Activated gamma-delta T cell treated with anti-CD3 and anti-CD28 coated beads, Interleukin-2, amount 50 U/mL, for 16 hours (primary cell): Measurements from ENCODE around the gene EHBP1.
"Not testable (repeated sequence)": the region's sequence is repeated elsewhere in the genome, so short reads cannot be mapped to it uniquely, and the experiment has no call there.

Experiments used
- DNase-seq: peaks from one replicate; pipeline ENCODE4 v3.0.0-alpha.2; 2020; ENCODE audit warnings: low read depth

Gene EHBP1

DNA sequence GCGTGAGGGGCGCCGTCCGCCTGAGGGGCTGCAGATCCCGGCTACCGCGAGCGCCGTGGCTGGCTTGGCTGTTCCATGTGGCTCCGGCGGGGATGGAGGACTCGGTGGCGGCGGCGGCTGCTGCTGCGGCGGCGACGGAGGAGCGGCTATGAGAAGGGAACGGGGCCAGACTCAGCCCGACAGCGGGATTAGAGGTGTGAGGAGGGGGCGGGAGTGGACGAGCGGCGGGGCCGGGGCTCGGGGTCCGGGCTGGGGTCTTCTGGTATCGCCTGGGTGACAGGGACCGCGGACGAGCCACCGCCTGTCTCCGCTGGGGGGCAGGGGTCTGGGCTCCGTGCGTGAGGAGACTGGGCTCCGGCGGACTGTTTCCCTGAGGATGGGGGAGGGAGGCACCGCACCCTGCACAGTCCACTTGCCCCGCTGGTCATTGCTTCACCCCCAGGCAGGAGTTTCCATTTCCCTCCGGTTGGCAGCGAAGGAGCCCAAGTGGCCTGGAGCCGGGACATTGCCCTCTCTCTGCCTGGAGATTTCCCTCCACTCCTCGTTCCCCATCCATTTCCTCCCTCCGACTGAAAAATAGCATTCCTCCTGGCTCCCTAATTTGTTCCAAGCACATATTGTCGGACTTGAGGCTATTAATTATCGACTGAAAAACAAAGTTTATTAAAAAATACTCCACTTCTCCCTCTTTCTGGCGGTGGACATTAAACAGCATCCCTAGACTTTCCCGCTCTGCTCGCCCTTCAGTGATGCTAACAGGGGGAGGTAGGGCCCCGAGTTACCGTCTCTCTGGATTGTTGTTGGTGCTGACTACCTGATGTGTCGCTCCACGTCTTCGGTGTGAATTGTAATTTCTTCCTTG lies 577 bp downstream of the EHBP1 start:
- peak; percentile 8 for DNase-seq

DNA sequence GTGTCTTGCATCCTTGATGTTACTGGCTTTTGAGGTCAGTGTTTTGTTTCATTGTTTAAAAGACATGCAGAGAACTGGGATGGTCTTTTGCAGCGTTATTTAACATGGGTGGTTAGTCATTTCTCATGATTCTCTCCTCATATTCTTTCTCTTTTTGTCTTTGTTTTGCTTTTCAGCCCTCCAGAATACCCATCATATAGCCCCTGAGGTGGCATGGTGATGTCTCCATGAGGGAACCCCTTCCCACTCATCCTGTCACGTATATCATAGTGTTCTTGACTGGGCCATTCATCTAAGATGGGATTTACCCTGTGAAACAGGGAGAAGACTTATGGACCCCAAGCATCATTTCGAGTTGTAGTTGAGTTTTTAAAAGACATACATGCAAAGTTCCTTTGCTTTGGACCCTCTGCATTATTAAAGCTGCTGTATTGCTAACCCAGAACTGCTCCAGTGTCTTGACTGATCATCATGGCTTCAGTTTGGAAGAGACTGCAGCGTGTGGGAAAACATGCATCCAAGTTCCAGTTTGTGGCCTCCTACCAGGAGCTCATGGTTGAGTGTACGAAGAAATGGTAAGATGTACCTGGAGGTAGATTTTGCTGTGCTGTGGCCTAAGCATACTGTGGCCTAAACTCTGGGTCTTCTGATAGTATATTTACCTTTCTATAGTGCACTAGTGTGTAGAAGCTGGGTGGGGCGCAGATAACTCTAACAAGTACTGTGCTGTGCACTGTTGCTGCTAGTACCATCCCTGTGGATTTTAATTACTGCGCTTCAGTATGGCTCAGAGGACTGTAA lies 1.4 kb downstream of the EHBP1 start:
- DNase-seq = no peak

DNA sequence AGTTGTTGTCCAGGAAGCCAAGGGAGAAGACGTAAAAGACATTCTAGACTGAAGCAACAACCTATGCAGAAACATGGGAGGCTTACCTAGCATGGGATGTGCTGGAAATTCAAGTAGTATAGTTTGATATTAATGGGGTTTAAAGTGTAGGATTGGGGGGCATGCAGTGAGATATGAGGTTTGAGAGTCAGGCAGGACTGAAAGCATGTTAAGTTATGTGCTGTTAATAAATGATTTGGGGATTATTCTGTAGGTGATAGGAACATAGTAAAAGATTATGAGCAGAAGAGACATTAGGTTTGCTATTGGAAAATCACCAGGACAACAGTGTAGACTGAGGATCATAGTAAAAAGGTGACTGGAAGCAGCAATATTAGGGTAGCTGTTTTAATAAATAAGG lies 3.2 kb downstream of the EHBP1 start:
- DNase-seq = no peak

DNA sequence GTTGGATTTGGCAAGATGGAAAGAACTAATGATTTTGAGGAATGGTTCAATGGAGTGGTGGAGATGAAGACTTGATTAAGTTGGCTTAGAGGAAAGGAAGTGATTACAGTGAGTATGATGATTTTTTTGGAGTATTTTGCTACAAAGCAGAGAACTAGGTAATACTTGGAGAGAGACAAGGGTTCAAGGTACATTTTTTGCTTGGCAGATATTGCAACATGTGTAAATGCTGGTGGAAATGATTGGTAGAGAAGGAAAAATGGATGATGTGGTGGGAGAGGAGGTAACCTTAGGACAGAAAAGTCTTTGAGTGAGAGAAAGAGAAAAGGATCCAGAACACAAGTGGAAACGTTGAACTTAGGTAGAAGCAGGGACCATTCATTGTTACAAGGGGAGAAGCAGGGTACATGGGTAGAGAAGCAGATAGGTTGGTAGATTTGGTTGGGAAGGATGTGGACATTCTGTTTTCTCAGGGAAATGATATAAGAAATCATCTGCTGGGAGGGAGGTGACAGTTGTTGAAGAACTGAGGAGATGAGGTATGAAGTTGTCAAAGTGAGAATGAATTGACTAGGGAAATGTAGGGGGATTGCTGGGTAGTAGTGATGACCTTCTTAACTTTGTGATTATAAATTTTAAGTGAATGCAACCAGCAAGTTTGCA lies 6.5 kb downstream of the EHBP1 start:
- no peak for DNase-seq

DNA sequence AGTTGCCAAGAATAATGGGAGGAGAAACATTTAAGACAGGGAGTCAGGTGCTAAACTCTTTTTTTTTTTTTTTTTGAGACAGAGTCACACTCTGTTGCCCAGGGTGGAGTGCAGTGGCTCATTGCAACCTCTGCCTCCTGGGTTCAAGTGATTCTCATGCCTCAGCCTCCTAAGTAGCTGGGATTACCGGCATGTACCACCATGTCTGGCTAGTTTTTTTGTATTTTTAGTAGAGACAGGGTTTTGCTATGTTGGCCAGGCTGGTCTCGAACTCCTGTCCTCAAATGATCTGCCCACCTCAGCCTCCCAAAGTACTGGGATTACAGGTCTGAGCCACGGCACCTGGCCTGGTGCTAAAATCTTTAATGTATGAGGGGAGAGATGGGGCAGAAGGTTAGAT lies 7.7 kb downstream of the EHBP1 start:
- not testable (repeated sequence) for DNase-seq

DNA sequence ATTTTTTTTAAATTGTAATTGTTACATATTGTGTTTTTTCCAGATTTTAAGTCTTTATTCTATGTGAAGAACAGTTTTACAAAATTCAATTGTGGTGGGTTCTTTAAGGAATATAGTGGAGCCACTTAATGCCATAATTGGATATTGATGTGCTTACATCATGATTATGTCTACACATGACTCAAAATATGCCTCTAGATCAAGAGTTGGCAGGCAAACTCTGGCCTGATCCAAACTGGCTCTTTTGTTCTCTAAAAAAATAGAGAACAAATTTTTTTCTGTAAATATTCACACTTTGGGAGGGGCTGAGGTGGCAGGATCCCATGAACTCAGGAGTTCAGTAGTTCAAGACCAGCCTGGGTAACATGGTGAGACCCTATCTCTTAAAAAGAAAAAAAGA lies 8.3 kb downstream of the EHBP1 start:
- DNase-seq = no peak

DNA sequence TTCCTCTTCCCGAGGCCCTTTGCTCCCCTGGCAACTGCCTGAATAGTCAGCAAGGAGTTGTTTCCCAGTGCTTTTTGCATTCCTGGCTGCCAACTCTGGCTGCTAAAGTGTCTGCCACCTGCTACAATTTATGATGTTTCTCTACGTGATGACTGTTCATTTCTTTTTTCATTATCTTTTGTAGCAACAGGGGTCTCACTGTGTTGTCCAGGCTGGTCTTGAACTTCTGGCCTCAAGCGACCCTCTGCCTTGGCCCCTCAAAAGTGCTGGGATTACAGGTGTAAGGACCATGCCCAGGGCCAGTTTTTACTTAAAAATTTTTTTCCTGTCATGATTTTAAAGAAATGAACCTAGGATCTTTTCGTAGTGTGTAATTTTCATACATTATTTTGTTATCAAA lies 11.3 kb downstream of the EHBP1 start:
- no peak for DNase-seq

DNA sequence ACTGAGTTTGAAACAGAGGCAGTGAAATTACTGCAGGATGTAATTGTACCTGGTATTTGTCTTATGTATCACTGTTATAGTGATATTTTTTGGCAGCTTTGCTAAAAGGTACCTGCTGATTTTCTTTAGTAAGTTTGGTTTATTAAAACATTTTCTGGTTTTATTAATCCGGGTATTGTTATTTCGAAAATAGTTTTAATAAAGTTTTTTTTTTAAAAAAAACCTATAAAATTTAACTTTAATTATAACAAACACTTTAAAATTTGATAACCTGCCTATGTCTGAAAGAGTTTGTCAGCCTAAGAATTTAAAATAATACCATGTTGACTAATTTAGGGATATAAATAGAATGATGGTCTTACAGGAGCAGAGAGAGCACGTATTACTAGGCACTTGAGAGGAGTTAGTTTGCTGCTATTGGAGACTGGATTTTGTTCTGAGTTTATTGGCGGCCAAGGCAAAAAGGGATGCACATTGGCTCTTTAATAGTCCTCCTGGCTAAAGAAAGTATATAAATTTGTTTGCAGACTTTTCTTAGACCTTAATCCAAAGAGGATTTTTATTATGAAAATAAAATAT lies 12.1 kb downstream of the EHBP1 start:
- DNase-seq = no peak

DNA sequence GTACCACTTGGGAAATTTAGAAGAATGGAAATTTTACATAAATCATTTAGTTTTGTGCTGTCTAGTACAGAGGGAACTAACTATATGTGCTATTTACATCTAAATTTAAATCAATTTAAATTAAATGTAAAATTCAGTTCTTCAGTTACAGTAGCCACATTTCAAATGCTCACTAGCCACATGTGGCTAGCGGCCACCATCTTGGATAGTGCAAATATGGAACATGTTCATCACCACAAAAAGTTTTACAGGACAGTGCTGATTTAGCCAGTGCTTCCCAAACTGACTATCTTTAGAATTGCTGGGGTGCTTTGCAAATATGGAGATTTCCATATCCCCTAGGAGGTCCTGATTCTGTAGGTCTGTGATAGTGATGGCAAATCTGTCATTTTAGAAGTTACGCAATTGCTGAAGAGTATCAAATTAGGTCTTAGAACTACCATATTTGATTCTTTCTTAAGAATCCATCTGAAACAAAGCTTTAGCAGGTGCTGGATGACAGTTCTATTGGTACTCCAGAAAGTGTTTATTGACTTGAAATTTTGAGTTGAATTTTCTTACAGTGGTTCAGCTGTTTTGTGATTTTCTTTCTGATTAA lies 12.8 kb downstream of the EHBP1 start:
- DNase-seq = no peak

DNA sequence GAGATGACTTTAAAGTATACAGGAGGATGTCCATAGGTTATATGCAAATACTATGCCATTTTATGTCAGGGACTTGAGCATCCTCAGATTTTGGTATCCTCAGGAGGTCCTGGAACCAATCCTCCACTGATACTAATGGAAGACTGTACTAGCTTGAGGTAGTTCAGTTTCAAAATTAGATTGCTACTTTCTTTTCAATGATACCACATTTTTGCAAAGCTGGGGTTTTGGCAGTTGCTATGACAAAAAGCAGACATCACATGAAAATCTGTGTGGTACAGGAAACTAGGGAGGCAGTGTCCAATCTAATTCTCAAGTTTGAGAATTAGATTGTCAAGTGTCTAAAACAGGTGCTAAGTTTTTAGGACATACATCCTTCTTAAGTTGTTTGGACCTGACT lies 14.2 kb downstream of the EHBP1 start:
- DNase-seq = no peak

DNA sequence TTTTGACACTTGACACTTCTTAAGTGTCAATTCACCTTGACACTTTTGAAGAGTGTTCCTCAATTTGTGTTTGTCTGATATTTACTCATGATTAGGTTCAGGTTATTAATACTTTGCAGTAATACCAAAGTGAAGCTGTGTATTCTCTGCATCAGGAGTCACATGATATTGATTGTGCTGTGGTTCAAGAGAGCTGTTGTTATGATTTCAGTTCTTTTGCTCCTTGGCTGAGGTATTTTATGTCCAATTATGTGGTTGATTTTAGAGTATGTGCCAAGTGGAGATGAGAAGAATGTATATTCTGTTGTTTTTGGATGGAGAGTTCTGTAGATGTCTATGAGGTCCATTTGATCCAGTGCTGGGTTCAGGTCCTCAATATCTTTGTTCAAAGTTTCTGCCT lies 17.2 kb downstream of the EHBP1 start:
- no peak for DNase-seq

DNA sequence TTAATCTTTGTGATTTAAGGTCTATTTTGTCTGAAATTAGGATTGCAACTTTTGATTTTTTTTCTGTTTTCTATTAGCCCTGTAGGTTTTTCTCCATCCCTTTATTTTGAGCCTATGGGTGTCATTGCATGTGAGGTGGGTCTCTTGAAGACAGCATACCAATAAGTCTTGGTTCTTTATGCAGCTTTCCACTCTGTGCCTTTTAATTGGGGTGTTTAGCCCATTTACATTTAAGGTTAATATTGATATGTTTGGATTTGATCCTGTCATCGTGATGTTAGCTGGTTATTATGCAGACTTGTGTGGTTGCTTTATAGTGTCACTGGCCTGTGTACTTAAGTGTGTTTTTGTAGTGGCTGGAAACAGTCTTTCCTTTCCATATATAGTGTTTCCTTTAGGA lies 17.7 kb downstream of the EHBP1 start:
- no peak for DNase-seq

DNA sequence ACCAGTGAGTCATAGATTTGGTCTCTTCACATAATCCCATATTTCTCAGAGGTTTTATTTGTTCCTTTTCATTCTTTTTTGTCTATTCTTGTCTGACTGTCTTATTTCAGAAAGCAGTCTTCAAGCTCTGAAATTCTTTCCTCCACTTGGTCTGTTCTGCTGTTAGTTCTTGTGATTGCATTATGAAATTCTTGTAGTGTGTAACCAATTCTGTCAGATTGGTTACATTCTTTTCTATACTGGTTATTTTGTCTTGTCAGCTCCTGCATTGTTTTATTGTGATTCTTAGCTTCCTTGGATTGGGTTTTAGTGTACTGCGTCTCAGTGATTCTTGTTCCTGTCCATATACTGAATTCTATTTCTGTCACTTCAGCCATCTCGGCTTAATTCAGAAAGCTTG lies 18.6 kb downstream of the EHBP1 start:
- DNase-seq = no peak

DNA sequence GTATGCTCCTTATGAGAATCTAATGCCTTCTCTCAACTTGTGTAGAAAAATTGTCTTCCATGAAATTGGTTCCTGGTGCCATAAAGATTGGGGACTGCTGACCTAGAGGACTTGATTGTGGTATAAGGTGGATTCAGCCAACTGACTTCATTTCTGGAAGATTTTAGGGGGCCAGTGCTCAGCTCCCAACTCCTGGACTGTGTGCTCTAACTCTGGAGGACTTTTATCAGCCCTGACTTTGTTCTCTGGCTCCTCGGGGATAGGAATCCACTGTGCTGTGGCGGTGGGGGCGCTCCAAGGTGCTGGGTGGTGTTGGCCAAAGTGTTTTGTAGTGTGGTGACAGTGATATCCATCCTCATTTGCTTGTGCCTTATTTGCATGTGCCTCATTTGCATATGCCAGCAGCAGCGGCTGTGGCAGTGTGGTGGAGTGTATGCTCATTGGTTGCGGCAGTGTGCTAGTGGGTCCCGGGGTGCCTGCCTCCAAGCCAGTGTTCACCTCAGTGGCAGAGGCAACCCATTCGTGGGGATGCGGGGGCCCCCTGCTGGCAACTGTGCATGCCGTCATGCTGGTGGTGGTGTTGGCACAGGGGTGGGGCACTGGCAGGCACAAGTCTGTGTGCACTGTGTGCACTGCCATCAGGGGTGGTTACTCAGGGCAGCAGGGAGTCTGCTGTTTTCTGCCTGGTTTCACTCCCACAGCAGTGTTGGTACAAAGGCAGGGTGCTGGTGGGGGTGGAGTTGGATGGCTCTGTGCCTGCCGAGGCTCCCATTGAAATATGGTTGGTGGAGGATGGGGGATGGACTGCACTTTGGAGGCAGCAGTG lies 19.6 kb downstream of the EHBP1 start:
- no peak for DNase-seq

DNA sequence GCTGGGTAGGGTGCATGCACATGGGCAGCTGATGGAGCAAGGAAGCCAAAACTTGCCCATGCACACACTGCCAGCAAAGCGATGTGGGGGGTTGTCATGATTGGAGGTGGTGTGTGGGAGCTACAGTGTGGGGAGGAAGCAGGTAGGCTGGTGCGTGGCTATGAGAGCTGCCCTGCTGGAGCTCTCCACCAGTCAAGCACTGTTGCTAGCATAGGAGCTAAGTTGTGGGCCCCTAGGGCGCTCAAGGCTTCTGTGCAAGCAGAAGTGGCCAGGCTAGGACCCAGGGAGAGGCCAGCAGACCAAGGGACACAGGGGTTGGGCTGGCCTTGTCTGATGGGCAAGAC lies 20.2 kb downstream of the EHBP1 start:
- no peak for DNase-seq

DNA sequence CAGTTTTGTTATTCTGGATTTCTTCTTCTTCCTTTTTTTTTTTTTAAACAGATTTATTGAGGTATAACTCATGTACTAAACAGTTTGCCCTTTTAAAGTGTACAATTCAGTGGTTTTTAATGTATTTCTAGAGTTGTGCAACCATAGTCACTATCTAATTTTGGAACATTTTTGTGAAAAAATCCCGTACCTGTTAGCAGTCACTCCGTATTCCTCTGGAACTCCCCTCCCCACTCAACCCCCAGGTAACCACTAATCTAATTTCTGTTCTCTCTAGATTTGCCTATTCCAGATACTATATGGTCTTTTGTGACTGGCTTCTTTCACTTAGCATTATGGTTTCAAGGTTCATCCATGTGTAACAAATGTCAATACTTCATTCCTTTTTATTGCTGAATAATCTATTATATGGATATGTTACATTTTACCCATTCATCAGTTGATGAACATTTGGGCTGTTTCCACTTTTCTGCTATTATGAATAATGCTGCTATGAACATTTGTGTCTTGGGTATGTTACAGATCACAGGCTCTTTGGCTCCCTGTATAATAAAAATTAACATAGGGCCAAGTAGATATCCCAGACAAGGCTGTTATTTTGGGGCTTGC lies 21.9 kb downstream of the EHBP1 start:
- DNase-seq = no peak

DNA sequence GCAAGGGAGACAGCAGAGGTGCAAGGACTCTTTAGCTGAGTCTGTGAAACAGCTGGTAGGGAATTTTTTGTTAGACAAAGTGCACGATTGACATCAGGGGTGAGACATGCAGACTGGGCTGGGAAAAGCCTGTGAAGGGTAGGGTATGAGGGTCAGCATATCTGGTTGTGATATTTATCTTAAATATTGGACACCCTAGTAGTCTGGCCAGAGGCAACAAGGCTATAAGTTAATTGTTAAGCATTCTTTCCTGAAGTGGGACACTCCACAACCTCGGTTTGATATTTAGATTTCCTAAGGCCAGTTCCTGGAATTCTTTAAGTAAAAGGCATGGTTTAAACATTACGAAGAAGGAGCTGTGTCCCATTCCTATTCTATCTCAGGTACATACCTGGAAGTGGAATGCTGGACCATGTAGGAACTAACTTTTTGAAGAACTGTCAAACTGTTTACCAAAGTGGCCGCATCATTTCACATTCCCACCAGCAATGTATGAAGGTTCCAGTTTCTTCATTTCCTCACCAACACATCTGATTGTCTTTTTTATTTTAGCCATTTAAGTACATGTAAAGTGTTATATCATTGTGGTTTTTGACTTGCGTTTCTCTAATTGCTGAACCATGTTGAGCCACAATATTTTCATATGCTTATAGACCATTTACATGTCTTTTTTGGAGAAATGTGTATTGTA lies 22.5 kb downstream of the EHBP1 start:
- DNase-seq = no peak

DNA sequence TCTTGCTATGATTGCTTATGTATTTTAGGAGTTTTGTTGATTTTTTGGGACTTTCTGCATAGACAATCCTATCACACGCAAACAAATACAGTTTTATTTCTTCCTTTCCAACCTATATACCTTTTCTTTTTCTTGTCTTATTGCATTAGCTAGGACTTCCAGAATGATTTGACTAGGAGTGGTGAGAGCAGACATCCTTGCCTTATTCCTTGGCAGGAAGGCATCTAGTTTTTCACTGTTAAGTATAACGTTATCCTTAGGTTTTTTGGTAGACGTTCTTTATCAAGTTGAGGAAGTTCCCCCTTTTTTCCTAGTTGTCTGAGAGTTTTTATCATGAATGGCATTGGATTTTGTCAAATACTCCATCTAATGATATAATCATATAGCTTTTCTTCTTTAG lies 25.8 kb downstream of the EHBP1 start:
- DNase-seq = no peak

DNA sequence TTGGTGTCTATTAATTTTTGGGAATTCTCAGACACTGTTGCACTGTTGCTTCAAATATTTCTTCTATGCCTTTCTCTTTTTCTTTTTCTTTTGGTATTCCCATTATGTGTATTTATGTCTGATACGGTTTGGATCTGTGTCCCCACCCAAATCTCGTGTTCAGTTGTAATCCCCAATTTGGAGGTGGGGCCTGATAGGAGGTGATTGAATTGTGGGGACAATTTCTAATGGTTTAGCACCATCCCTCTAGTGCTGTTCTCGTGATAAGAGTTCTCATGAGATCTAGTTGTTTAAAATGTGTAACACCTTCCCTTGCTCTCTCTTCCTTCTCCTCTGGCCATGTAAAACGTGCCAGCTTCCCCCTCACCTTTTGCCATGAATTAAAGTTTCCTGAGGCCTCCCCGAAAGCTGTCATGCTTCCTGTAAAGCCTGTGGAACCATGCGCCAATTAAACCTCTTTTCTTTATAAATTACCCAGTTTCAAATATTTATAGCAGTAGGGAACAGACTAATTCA lies 26.8 kb downstream of the EHBP1 start:
- no peak for DNase-seq

DNA sequence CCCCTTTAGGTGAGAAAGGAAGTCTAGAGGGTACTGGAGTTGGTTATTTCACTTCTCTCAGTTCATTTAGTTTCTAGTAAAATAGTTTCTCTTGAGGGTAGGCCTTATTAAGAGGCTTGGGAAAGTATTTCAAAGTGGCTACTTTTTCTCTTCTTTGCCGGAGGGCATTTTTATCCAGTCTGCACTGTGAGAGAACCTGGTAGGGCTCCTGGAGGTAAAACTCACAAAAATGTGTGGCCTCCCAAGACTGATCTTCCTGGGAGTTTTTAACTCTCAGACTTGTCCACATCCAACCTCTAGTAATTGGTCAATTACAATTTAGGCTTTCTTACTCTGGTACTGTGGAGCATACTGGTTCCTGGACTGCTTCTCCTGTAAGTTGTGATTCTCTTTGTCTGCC lies 28.0 kb downstream of the EHBP1 start:
- DNase-seq = no peak
